Stimulated activated CD4-positive, alpha-beta T cell treated with anti-CD3 and anti-CD28 coated beads, Interleukin-1b, Interleukin-23, amount 100 ng/mL, for 48 hours (primary cell): ENCODE measurements around the gene FFAR3.

Experiments used
- DNase-seq: peaks from one replicate; pipeline ENCODE4 v3.0.0-alpha.2; 2020

The FFAR3 gene

DNA sequence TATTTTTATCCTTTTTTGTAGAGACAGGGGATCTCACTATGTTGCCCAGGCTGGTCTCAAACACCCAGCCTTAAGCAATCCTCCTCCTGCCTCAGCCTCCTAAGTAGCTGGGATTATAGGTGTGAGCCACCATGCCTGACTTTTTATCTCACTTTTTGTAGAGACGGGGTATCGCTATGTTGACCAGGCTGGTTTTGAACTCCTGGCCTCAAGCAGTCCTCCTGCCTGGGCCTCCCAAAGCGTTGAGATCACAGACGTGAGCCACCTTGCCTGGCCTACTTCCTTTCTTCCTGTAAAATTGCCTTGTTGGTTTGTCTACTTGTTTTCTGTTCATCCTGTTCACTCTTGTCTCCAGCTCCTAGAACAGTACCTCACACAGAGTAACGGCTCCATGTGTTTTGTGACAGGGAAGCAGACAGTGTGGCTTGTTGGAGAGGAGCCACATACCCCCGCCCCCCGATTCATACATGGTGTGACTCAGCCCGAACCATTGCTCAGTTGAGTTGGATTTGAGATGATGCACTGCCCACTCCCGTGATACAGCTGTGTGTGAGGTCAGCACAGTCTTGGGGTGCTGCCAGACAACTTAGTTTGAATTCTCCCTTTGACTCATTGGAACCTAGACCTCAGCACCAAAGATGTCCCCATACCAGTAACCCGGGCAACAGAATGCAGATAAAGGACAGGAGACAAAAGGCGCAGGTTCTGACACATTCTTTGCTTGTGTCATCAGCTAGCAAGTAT is 46.8 kb downstream of the FFAR3 start:
- peak; percentile 89 for DNase-seq

GRCh38 chr19:35407619-35408018 is 49.4 kb downstream of the FFAR3 start:
- no peak for DNase-seq

DNA sequence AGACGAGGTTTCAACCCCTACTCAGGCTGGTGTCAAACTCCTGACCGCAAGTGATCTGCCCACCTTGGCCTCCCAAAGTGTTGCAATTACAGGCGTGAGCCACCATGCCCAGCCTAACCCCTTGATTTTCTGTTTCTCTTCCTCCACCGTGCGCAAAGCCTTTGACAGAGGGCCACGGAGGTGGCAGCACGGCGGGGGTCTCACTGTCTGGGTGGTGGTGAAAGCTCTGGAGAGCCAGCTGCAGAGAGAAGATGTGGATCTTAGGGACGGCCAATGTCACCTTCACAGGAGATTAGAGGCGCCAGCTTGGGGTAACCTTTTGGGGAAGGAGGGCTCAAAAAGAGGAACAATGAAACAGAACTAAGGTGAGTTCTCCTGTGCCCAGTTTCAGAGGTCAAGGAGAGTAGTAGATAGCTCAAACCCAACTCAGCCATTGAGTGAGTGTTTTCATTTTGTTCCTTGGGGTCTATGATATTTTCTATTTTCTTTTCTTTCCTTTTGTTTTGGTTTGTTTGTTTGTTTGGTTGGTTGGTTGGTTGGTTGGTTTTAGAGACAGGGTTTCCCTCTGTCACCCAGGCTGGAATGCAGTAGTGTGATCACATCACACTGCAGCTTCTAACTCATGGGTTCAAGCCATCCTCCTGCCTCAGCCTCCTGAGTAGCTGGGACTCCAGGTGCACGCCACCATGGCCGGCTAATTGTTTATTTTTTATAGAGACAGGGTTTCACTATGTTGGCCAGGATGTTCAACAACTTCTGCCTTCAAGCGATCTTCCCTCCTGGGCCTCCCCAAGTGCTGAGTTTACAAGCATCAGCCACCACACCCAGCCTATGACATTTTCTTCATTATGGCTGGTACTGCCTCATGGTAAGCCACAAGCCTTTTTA is 50.3 kb downstream of the FFAR3 start:
- DNase-seq: no peak

GRCh38 chr19:35409191-35409590 is 50.9 kb downstream of the FFAR3 start:
- DNase-seq: no peak
